Lung (tissue), 12 donors: ENCODE results near the gene FAM50B. TPM values are rescaled to one million over a fixed set of nuclear protein-coding genes. Genes with fewer than 3 reads are reported as not detected.

Experiments
- ATAC-seq: fragments of 200-7000 bp; cut with Tn5 transposase; one replicate; pipeline ENCODE4 v1.9.1; 2020; ENCODE audit warnings: moderate number of reproducible peaks; ENCODE audit not compliant: insufficient read depth, low FRiP score
- DNase-seq, 3 donors: peaks; one replicate each; pipeline ENCODE4 v3.0.0-alpha.2; 2013 to 2017
- H3K27ac ChIP-seq, 2 donors: one replicate each; pipeline ENCODE4 v1.5.1; 2013; ENCODE audit warnings: mild to moderate bottlenecking in 2 of 2, moderate library complexity in 2 of 2, control low read depth in 1 of 2, inconsistent platforms in 1 of 2, low read depth in 1 of 2, low read length in 1 of 2
- H3K27me3 ChIP-seq, 3 donors: one replicate each; pipeline ENCODE4 v1.5.1; 2013; ENCODE audit warnings: low read length in 2 of 3; ENCODE audit not compliant: control insufficient read depth in 3 of 3, insufficient read depth in 3 of 3
- H3K36me3 ChIP-seq, 4 donors: one replicate each; pipeline ENCODE4 v1.5.1; 2013; ENCODE audit warnings: low read length in 4 of 4, mild to moderate bottlenecking in 1 of 4, moderate library complexity in 1 of 4; ENCODE audit not compliant: control insufficient read depth in 4 of 4, insufficient read depth in 4 of 4
- H3K4me1 ChIP-seq, 5 donors: one replicate each; pipeline ENCODE4 v1.5.1; 2013; ENCODE audit warnings: low read length in 5 of 5, mild to moderate bottlenecking in 2 of 5, moderate library complexity in 1 of 5; ENCODE audit not compliant: control insufficient read depth in 5 of 5, insufficient read depth in 5 of 5
- H3K4me3 ChIP-seq: one replicate; pipeline ENCODE4 v1.5.1; 2013; ENCODE audit warnings: mild to moderate bottlenecking, control low read depth, moderate library complexity
- H3K9ac ChIP-seq, 2 donors: one replicate each; pipeline ENCODE4 v1.5.1; 2013; ENCODE audit warnings: low read length in 2 of 2, control low read depth in 1 of 2; ENCODE audit not compliant: insufficient read depth in 1 of 2
- H3K9me3 ChIP-seq, 4 donors: one replicate each; pipeline ENCODE4 v1.5.1; 2013; ENCODE audit warnings: low read length in 3 of 4, mild to moderate bottlenecking in 1 of 4, moderate library complexity in 1 of 4; ENCODE audit not compliant: control insufficient read depth in 4 of 4, insufficient read depth in 3 of 4
- CTCF ChIP-seq: IDR thresholded peaks from 2 replicates; pipeline ENCODE4 v1.5.1; 2012; ENCODE audit warnings: mild to moderate bottlenecking; ENCODE audit errors: control extremely low read depth, extremely low read depth
- WGBS, 2 donors: extraction: QIAGEN DNeasy Blood & Tissue Kit; methylation state at CpG; one replicate each; pipeline ENCODE4 v1.1.7; 2013; 5-methylcytosine and 5-hydroxymethylcytosine counted together
- polyA plus RNA-seq, 2 donors: library from polyadenylated mRNA; stranded (reverse); fragments of 200-250 nt; gene quantifications; one replicate each; pipeline ENCODE4 v1.2.1, GENCODE V29; 2013
- total RNA-seq, 2 donors: library from RNA; depleted of rRNA in 1 of 2; stranded (reverse); fragments of >200 nt in 1 of 2; gene quantifications; one replicate each; pipeline ENCODE4 v1.2.1, GENCODE V29; 2014 to 2021
- donor health status: control.
- donor health status: control.
- donor health status: Bipolar disorder and iron deficiency.
- donor health status: healthy.
- donor health status: DM: yes; HTN: yes; CAD: no.

Gene FAM50B
- total and polyA plus RNA-seq, 4 donors = 7.1 to 15.8 (median 11.3) TPM

- H3K36me3 ChIP-seq = no peaks in the 10 kb centered on the region
These were observed 44.2 kb upstream of the FAM50B start for GRCh38 chr6:3804964-3805363.

GRCh38 chr6:3805448-3806123 is 43.6 kb upstream of the FAM50B start:
- DNase-seq (peak in 2 of 3 donors; percentile 31 to 41), ATAC-seq (no peak)
- no peaks in the 10 kb centered on the region for H3K27me3 ChIP-seq
- H3K36me3 ChIP-seq = no peaks in the 10 kb centered on the region
- WGBS, 2 donors = 81 to 85% methylated on average over 8 of the region's 8 CpGs
- TF ChIP-seq CTCF = no peak
- H3K4me1 ChIP-seq = peaks cover 4 to 16% (median 13%) of the 10 kb centered on the region in 5 donors
- H3K27ac ChIP-seq = peak overlapping the region; percentile 10 to 52
- H3K9me3 ChIP-seq = no peaks in the 10 kb centered on the region
- no peak overlapping the region for H3K4me3 ChIP-seq
- no peak overlapping the region for H3K9ac ChIP-seq

More at GRCh38 chr6:3804964-3805363, 44.2 kb upstream of the FAM50B start:
- DNase-seq (no peak), ATAC-seq (no peak)
- Histone ChIP-seq H3K9ac (no peak overlapping the region), H3K4me3 (no peak overlapping the region), H3K9me3 (no peaks in the 10 kb centered on the region), H3K27me3 (no peaks in the 10 kb centered on the region), H3K4me1 (peaks cover 4 to 16% (median 13%) of the 10 kb centered on the region in 5 donors), H3K27ac (no peak overlapping the region)
- WGBS, 2 donors = 94 to 98% methylated on average over 2 of the region's 2 CpGs
- TF ChIP-seq CTCF = no peak

GRCh38 chr6:3806169-3806922 is 42.8 kb upstream of the FAM50B start:
- H3K9ac ChIP-seq = no peak overlapping the region
- H3K4me1 ChIP-seq = peaks cover 4 to 13% (median 9%) of the 10 kb centered on the region in 5 donors
- DNase-seq (no peak), ATAC-seq (no peak)
- H3K9me3 ChIP-seq = no peaks in the 10 kb centered on the region
- TF ChIP-seq CTCF = no peak
- 81 to 88% methylated on average over 15 of the region's 15 CpGs for whole genome bisulfite sequencing, 2 donors
- H3K4me3 ChIP-seq = no peak overlapping the region
- H3K36me3 ChIP-seq = no peaks in the 10 kb centered on the region
- H3K27me3 ChIP-seq = no peaks in the 10 kb centered on the region
- peak overlapping the region; percentile 10 to 14 for H3K27ac ChIP-seq
